Activated naive CD4-positive, alpha-beta T cell treated with anti-CD3 and anti-CD28 coated beads for 36 hours (primary cell): ENCODE results near the gene SMTNL2. TPM values are rescaled to one million over a fixed set of nuclear protein-coding genes. Genes with fewer than 3 reads are reported as not detected.
A peak's percentile ranks its signal among the peaks of the same experiment; 100 is the strongest.

Experiments used
- CTCF ChIA-PET: fragments of 350-600 bp; sonication (Branson Sonifier 250); formaldehyde crosslinking; loops from one replicate; lab custom pipeline; 2021; ENCODE audit warnings: antibody characterized with exemption; lab: Charles Lee
- DNase-seq: peaks from one replicate; pipeline ENCODE4 v3.0.0-alpha.2; 2020
- H3K27ac Mint-ChIP-seq: one replicate; pipeline ENCODE4 v1.8.0; 2021; ENCODE audit warnings: mild to moderate bottlenecking, mixed read lengths
- H3K27me3 Mint-ChIP-seq: one replicate; pipeline ENCODE4 v1.8.0; 2021; ENCODE audit warnings: low read depth, mixed read lengths
- H3K36me3 Mint-ChIP-seq: one replicate; pipeline ENCODE4 v1.8.0; 2021; ENCODE audit warnings: low read depth, mixed read lengths
- H3K4me1 Mint-ChIP-seq: one replicate; pipeline ENCODE4 v1.8.0; 2021; ENCODE audit warnings: low read depth, mixed read lengths
- H3K4me3 Mint-ChIP-seq: one replicate; pipeline ENCODE4 v1.8.0; 2021; ENCODE audit warnings: mild to moderate bottlenecking, moderate library complexity, mixed read lengths
- H3K9me3 Mint-ChIP-seq: one replicate; pipeline ENCODE4 v1.8.0; 2021; ENCODE audit warnings: mixed read lengths
- intact Hi-C: fragments of 100-400 bp; cut with micrococcal nuclease; formaldehyde crosslinking; loops from one replicate; pipeline ENCODE4 v1.15.1; 2023
- total RNA-seq, 2 experiments: library from RNA; stranded (reverse); gene quantifications; one replicate each; pipeline ENCODE4 v1.2.3, GENCODE V29; 2021

SMTNL2 gene
- not detected for total RNA-seq

DNA sequence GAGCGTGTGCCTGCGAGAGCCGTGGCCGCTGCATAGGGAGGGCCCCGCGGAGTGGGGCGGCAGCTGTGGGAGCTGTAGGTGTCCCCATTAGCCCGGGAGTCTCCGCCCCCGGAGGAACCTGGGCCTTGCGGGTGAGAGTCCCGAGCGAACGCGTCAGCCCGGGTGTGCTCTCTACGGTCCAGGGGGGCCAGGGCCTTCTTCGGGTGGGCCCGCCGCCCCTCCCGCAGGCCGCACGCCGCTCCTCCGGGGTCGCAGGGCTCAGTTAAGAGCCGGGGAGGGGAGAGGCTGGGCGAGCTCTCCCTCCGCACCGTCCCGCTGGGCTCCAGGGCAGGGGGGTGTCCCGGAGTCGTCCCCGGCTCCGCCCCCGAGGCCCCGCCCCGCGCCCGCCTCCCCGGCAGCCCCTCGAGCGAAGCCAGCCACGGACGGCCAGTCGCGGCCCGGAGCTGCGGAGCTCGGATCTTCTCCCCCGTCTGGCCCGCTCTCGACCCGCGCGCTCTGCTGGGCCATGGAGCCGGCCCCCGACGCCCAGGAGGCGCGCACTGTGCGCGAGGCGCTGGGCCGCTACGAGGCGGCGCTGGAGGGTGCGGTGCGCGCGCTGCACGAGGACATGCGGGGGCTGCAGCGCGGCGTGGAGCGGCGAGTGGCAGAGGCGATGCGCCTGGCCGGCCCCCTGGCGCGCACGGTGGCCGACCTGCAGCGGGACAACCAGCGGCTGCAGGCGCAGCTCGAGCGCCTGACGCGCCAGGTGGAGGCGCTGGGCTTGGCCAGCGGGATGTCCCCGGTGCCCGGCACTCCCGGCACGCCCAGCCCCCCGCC is at the start of gene SMTNL2:
Gene SMTNL2, plus strand, starts transcription at position 429 of the 816 bp plus-strand sequence. Its CDS starts 77 bp downstream, at position 506.
- H3K4me3 Mint-ChIP-seq, result peak within 1 kb of the TSS; percentile 61
- no peak for DNase-seq
- H3K4me1 Mint-ChIP-seq, result peaks cover 3% of the 10 kb centered on the region
- H3K27me3 Mint-ChIP-seq, result peaks cover 30% of the 10 kb centered on the region
- intact Hi-C loops, result no loop called here
- CTCF ChIA-PET, result interaction anchor here (1.1 kb wide), 1 partner anchor 17 kb away, joined by 3 read pairs; no protein-coding TSS in a partner anchor
- H3K27ac Mint-ChIP-seq, result no peak within 1 kb of the TSS
- no peaks in the 10 kb centered on the region for H3K36me3 Mint-ChIP-seq
- H3K9me3 Mint-ChIP-seq, result no peaks in the 10 kb centered on the region

DNA sequence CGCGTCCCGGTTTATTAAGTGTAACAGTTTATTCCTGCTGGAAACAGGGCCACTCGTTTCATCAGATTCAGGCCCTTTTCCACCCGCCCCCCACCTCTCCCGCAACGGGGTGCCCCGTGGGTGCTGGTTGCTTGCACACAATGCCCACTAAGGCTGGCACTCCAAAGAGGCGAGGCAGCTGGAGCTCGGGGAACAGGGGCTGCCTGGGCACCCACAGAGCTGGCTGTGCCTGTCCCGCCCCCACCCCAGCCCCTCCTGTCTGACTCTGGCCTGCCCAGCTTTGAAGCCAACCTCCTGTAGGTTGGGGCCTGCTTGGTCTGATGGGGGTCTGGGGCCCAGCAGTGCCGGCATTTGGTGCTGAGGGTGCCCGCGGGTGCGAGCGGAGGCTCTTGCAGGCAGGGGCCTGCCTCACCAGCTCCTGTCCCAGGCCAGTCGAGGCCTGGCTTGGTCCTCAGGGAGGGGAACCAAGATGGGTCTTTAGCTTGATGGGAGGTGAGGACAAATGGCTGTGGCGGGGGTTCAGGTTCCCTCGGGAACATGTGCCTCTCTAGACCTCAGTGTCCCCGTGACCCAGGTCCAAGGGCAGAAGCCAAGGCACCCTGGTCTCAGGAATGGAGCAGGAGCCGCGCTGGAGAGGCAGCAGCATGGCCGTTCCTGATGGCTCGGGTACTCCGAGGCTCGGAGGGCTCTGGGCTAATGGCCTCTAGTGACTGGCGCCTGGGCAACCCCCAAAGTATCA is 49.2 kb upstream of the SMTNL2 start:
- H3K27ac Mint-ChIP-seq, result no peak overlapping the region
- CTCF ChIA-PET, result no interaction called here
- intact Hi-C loops, result no loop called here

DNA sequence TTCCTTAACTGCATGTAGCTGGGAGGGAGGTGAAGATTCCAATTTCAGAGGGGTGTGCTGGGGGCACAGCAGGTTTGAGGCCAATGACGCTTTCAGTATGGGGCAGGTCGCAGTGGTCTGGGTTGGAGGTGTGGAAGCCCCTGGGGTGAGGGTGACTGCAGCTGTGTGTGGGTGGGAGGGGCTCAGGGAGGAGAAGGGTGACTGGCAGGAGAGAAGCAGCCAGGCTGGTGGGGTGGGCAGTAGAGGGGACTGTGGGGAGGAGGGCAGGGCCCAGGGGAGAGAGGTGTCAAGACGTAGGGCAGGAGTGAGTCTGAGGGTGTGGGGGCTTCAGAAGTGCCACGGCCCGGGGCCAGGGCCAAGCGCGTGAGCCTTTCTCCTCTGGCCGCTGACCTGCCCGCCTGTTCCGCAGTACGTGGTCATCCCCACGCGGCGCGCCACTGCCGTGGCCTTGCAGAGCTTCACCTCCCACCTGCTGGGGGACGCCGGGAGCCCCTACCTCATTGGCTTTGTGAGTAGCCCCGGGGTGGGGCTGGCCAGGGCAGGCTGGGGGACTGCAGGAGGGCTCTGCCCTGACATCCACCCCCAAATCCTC is 48.6 kb upstream of the SMTNL2 start:
- H3K27ac Mint-ChIP-seq, result no peak overlapping the region
- H3K36me3 Mint-ChIP-seq, result no peaks in the 10 kb centered on the region
- peaks cover 7% of the 10 kb centered on the region for H3K27me3 Mint-ChIP-seq
- no peaks in the 10 kb centered on the region for H3K9me3 Mint-ChIP-seq
- H3K4me3 Mint-ChIP-seq, result no peak overlapping the region
- peaks cover 2% of the 10 kb centered on the region for H3K4me1 Mint-ChIP-seq
- CTCF ChIA-PET, result no interaction called here
- no peak for DNase-seq
- intact Hi-C loops, result no loop called here

More for the DNA sequence above, 49.2 kb upstream of the SMTNL2 start:
- peaks cover 7% of the 10 kb centered on the region for H3K27me3 Mint-ChIP-seq
- peaks cover 2% of the 10 kb centered on the region for H3K4me1 Mint-ChIP-seq
- no peak for DNase-seq
- H3K36me3 Mint-ChIP-seq, result no peaks in the 10 kb centered on the region
- H3K4me3 Mint-ChIP-seq, result no peak overlapping the region
- H3K9me3 Mint-ChIP-seq, result no peaks in the 10 kb centered on the region

DNA sequence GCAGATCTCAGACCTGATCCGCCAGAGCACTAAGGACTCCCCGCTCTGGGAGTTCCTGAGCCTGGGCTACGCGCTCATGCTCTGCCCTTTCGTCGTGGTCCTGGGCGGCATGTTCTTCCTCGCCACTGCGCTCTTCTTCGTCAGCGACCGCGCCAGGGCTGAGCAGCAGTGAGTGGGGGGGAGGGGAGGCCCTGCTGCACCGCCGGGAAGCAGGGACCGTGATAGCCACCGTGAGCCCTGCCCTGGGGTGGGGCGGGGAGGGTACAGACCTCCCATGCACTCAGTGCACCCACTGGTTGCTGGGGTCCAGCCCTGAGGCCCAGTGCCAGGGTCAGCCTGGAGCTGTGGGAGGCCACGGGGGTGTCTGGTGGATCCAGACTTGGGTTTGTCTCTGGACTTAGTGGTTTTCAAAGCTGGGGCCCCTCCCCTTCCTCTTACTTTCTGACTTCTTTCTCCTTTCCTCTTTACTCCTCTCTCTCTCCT is 48.0 kb upstream of the SMTNL2 start:
- no peak overlapping the region for H3K27ac Mint-ChIP-seq
- H3K4me3 Mint-ChIP-seq, result no peak overlapping the region
- CTCF ChIA-PET, result interaction anchor here (0.6 kb wide), 1 partner anchor 19 kb away, joined by 3 read pairs; no protein-coding TSS in a partner anchor
- DNase-seq, result no peak
- H3K4me1 Mint-ChIP-seq, result peaks cover 2% of the 10 kb centered on the region
- intact Hi-C loops, result no loop called here
- no peaks in the 10 kb centered on the region for H3K36me3 Mint-ChIP-seq
- no peaks in the 10 kb centered on the region for H3K9me3 Mint-ChIP-seq
- H3K27me3 Mint-ChIP-seq, result peaks cover 7% of the 10 kb centered on the region

DNA sequence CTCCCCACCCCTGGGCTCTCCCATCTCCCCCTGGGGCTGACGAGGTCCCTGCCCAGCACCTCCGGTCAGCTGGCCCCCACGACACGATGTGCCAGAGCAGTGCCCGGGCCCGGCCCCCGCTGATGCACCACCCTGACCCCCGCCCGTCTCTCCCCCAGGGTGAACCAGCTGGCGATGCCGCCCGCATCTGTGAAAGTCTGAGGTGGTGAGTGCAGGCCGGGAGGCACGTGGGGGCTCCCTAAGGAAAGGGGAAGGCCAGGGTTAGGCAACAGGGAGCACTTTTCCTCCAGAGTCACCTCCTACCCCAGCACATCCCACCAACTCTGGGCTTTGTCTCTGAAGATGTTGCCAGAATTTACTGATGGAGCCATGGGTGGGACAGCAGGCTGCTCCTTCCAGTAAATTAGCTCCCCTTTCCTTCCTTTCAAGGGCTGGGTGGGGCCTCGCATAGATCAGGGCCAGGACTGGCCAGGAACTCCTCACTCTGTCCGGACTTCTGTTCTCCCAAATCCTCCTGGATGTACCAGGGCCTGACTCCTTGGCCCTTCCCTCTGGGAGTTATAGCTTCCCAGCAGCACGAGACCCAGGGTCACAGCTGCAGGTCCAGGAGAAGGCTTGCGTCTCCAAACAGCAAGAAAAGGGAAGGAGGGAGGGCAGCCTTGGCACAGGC is 47.5 kb upstream of the SMTNL2 start:
- intact Hi-C loops, result no loop called here
- no peak overlapping the region for H3K27ac Mint-ChIP-seq
- H3K4me3 Mint-ChIP-seq, result no peak overlapping the region
- DNase-seq, result no peak
- H3K36me3 Mint-ChIP-seq, result no peaks in the 10 kb centered on the region
- peaks cover 2% of the 10 kb centered on the region for H3K4me1 Mint-ChIP-seq
- H3K27me3 Mint-ChIP-seq, result peaks cover 7% of the 10 kb centered on the region
- CTCF ChIA-PET, result interaction anchor here (0.6 kb wide), 1 partner anchor 19 kb away, joined by 3 read pairs; no protein-coding TSS in a partner anchor
- no peaks in the 10 kb centered on the region for H3K9me3 Mint-ChIP-seq

DNA sequence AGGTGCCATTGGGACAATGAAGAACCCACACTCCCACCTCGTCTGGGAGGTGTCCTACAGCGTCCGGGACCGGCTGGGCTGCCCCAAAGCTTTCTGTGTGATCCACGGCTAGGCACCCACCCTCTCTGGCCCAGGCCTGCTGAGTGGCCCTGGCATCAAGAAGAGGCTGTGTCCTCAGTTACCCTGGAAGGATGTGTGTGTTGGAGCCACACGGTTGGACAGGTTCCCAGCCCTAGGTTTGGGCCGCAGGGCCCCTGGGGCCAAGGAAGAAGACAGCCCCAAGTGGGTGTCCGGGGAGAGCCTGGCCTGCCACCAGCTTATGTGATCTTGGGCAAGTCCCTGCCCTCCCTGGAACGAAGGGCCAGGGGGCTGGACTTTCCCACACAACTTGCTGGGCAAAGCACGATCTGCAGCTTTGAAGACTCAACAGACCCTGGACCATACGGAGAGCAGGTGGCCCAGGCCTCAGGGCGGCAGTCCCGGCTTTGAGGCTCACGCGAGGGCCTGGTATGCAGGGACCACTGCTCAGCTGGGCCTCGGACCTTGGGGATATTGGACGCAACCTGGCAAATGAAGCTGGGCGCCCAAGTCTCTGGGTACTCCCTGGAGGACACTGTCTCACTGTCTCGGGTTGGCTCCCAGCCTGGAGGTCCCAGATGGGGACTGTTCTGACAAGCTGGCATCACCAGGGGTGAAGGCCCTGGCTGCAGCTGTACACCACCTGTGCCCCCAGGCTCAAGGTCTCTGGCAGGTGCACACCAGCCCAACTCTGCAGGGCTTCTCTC is 46.7 kb upstream of the SMTNL2 start:
- Mint-ChIP-seq H3K4me1 (peaks cover 2% of the 10 kb centered on the region), H3K9me3 (no peaks in the 10 kb centered on the region), H3K36me3 (peaks cover 4% of the 10 kb centered on the region), H3K4me3 (no peak overlapping the region), H3K27ac (no peak overlapping the region), H3K27me3 (peaks cover 3% of the 10 kb centered on the region)
- CTCF ChIA-PET, result no interaction called here
- intact Hi-C loops, result no loop called here
- no peak for DNase-seq

DNA sequence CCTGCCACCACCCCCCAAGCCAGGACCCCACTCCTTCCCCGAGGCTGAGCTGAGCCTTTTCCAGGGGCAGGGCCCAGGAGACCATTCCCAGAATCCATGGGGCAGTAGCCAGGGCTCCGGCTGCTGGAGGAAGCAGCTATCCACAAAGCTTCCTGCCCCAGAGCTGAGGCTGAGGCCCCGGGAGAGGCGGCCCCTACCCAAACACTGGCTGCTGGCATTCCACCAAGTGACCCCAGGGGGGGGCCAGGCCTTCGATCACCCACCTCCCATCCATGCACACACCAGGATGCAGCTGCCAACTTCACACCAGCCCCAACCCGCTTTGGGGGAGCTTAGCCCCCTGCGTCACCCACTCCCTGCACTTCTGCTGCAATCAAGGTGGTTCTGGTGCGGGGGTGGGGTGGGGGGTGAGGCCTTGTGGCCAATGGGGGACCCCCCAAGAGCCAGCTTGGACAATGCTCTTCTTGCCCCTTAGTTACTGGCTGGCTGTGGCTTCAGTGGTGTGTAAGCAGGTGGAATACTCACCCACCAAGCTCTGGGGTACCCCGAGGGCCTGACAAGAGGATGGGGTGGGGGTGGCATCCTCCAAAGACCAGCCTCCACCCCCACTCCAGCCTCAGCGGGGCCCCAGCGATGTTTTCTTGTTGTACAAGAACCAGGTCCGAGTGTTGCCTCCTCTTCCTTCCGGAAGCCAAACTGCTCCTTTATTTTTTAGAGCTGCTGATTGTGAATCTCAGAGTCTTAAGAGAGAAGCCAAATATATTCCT is 45.9 kb upstream of the SMTNL2 start:
- CTCF ChIA-PET, result no interaction called here
- Mint-ChIP-seq H3K9me3 (no peaks in the 10 kb centered on the region), H3K36me3 (peaks cover 4% of the 10 kb centered on the region), H3K27ac (no peak overlapping the region), H3K4me1 (peaks cover 2% of the 10 kb centered on the region), H3K4me3 (no peak overlapping the region), H3K27me3 (peaks cover under 1% of the 10 kb centered on the region)
- intact Hi-C loops, result no loop called here
- no peak for DNase-seq

DNA sequence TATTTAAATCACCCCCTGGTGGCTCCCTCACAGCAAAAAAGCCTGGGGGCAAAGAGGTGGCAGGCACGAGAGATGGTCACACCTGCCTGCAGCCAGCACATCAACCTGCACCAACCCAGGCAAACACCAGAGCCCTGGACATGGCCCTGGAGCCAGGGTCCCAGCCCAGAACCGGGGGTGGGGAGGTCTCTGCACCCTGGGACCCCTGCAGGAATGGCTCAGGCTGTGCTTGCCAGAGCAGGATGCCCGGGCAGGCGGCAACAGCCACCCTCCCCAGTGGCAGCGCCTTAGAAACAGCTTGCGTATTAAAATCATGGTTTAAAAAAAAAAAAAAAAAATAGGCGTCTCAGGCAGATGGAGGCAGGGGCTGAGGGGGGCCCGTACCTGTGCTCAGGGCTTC is 45.3 kb upstream of the SMTNL2 start:
- peaks cover 8% of the 10 kb centered on the region for H3K36me3 Mint-ChIP-seq
- intact Hi-C loops, result no loop called here
- CTCF ChIA-PET, result no interaction called here
- peaks cover 2% of the 10 kb centered on the region for H3K4me1 Mint-ChIP-seq
- no peaks in the 10 kb centered on the region for H3K27me3 Mint-ChIP-seq
- H3K27ac Mint-ChIP-seq, result no peak overlapping the region
- H3K4me3 Mint-ChIP-seq, result no peak overlapping the region
- no peak for DNase-seq
- no peaks in the 10 kb centered on the region for H3K9me3 Mint-ChIP-seq

DNA sequence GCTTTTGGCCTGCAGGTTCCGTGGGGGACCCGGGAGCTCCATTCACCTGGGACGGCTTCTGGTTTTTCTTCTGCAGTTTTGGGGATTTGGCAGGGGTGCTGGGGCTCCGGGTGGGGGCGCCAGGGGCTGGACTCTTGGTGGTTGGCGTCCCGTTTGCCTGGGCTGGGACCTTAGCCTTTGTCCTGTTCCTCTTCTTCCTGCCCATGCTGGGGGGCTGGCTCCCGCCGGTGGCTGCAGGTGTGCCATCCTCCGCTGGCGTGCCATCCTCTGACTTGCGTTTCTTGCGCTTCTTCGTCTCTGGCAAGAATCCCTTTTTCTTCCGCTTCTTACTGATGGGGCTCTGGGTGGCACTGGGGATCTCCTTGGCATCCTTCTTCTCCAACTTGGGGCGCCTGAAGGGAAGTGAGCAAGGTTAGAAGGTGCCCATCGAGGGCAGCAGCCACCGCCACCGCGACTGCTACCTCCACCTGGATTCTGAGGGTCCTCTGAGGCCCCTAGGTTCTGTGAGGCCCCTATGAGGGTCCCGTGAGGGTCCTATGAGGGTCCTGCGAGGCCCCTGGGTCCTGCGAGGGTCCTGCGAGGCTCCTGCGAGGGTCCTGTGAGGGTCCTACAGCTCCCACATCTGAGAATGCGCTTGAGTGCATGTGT is 44.6 kb upstream of the SMTNL2 start:
- intact Hi-C loops, result loop anchor here (2.0 kb wide), 1 partner anchor 119 kb away; no protein-coding TSS in a partner anchor
- CTCF ChIA-PET, result no interaction called here
- Mint-ChIP-seq H3K36me3 (peaks cover 8% of the 10 kb centered on the region), H3K4me3 (no peak overlapping the region), H3K27me3 (no peaks in the 10 kb centered on the region), H3K9me3 (no peaks in the 10 kb centered on the region), H3K27ac (no peak overlapping the region), H3K4me1 (no peaks in the 10 kb centered on the region)
- no peak for DNase-seq

DNA sequence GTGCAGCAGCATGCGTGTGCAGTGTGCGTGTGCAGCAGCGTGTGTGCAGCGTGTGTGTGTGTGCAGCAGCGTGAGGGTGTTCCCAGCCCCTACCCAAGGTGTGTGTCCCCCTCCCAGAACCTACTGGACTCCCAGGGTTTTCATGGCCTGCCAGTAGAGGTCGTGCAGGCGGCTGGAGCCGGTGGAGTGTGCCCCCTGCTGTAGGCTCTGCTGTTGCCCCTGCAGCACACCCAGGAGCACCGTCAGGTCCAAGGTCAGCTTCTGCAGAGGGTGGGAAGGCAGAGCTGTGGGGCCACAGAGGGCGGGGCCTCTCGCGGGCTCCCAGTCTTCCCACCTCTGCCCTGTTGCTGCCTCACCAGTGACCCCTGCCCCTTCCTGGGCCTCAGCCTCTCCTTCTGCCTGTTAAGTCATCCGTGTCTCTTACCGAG is 44.1 kb upstream of the SMTNL2 start:
- CTCF ChIA-PET, result interaction anchor here (1.3 kb wide), 1 partner anchor 11 kb away, joined by 3 read pairs; no protein-coding TSS in a partner anchor
- Mint-ChIP-seq H3K9me3 (no peaks in the 10 kb centered on the region), H3K27me3 (no peaks in the 10 kb centered on the region), H3K4me3 (no peak overlapping the region), H3K36me3 (peaks cover 8% of the 10 kb centered on the region), H3K4me1 (no peaks in the 10 kb centered on the region), H3K27ac (no peak overlapping the region)
- intact Hi-C loops, result loop anchor here (2.0 kb wide), 1 partner anchor 119 kb away; no protein-coding TSS in a partner anchor
- no peak for DNase-seq
